ENCODE results near the gene ADAM8. TPM values are rescaled to one million over a fixed set of nuclear protein-coding genes. Genes with fewer than 3 reads are reported as not detected.

ADAM8 gene
- total RNA-seq, 6 donors from 2014 or later: 10.4 to 93.2 (median 32.9) TPM

DNA sequence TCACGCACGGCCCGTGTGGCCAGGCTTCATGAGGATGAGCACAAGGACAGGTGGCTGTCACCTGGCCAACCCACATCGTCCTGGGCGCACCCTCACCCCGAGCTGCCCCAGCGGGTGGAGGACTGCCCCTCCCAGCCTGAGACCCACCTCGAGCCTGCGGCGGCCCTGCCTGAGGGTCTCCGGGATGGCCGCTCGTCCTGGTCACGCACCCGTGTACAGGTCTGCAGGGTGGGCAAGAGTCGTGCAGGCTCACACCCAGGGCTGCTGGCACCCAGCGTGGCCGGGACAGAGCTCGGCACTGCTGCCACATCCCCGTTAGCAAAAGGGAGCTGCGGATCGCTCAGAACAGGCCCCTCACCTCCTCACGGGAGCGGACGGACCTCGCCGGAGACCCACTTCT is 61.1 kb downstream of the ADAM8 start:
- no peak for ATAC-seq (ENCODE audit: low FRiP score in 2 of 2)
- no peak overlapping the region for H3K4me3 ChIP-seq

DNA sequence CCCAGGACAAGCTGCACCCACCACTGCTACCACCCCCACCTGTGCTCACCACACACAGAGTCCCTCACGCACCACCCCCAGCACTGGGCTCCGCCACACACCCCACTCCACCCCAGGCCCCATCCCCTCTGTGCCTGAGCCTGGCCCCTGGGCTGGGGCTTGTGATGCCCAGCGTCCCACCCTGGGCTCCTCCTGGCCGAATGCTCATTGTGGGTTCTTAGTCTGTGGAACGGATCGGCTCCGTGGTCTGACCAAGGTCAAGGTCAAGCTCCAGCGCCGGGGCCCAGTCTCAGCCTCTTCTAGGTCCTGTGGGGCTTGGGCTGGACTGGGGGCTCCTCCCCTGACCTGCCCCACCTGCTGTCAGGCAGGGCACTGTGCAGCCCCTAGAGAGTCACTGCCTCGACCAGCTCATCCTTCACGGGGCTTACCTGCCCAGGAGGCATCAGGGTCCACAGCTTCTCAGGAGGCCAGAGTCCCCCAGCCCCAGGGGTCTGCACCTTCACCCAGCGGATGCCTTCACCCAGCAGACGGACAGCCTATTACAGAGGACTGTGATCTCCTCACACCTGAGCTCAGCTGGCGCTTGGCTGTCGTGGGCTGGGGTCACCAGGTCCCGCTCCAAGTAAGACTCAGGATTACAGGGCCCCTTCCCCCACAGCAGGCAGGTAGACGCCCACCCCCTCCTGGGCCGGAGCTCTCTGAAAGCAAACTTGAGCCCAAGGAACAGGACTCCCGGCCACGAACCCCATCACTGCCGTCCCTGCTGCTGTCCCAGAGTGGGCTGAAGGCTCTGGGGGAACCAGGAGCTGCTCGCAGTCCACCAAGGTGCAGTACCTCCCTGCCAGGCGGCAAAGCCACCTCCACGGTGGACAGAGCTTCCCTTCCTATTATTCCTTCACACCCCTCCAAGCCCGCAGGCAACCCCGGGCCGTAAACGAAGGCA is 61.9 kb downstream of the ADAM8 start:
- H3K4me3 ChIP-seq: no peak overlapping the region
- DNase-seq (peak in 1 of 2 donors; percentile 62), ATAC-seq (ENCODE audit: low FRiP score in 2 of 2) (no peak)
- no peaks in the 10 kb centered on the region for H3K36me3 ChIP-seq
- WGBS, 2 donors: 78 to 88% methylated on average over 11 to 20 of the region's 28 CpGs
- peaks cover 0 to under 1% (median 0%) of the 10 kb centered on the region in 4 donors for H3K4me1 ChIP-seq
- no peaks in the 10 kb centered on the region for H3K9me3 ChIP-seq
- H3K27me3 ChIP-seq: peaks cover 0 to under 1% (median 0%) of the 10 kb centered on the region in 4 donors
- no peak overlapping the region for H3K27ac ChIP-seq
- TF ChIP-seq POLR2A (IDR thresholded peaks at IDR 0.05) (no peak), EP300 (IDR thresholded peaks at IDR 0.05) (no peak), POLR2AphosphoS5 (IDR thresholded peaks at IDR 0.05) (no peak)
- TF ChIP-seq, protein P1, sequence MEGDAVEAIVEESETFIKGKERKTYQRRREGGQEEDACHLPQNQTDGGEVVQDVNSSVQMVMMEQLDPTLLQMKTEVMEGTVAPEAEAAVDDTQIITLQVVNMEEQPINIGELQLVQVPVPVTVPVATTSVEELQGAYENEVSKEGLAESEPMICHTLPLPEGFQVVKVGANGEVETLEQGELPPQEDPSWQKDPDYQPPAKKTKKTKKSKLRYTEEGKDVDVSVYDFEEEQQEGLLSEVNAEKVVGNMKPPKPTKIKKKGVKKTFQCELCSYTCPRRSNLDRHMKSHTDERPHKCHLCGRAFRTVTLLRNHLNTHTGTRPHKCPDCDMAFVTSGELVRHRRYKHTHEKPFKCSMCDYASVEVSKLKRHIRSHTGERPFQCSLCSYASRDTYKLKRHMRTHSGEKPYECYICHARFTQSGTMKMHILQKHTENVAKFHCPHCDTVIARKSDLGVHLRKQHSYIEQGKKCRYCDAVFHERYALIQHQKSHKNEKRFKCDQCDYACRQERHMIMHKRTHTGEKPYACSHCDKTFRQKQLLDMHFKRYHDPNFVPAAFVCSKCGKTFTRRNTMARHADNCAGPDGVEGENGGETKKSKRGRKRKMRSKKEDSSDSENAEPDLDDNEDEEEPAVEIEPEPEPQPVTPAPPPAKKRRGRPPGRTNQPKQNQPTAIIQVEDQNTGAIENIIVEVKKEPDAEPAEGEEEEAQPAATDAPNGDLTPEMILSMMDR (IDR thresholded peaks at IDR 0.05): no peak

More for the DNA sequence above, 61.1 kb downstream of the ADAM8 start:
- H3K27me3 ChIP-seq: peaks cover 0 to 4% (median 0%) of the 10 kb centered on the region in 4 donors
- H3K36me3 ChIP-seq: no peaks in the 10 kb centered on the region
- peaks cover 0 to 5% (median 0%) of the 10 kb centered on the region in 4 donors for H3K4me1 ChIP-seq
- H3K9me3 ChIP-seq: no peaks in the 10 kb centered on the region
- TF ChIP-seq EP300 (IDR thresholded peaks at IDR 0.05) (no peak), POLR2AphosphoS5 (IDR thresholded peaks at IDR 0.05) (no peak), POLR2A (IDR thresholded peaks at IDR 0.05) (no peak)
- TF ChIP-seq, protein P1 (IDR thresholded peaks at IDR 0.05): no peak
- no peak overlapping the region for H3K27ac ChIP-seq
- DNase-seq: peak in 1 of 2 donors; percentile 78
- 91 to 94% methylated on average over 15 to 26 of the region's 27 CpGs for WGBS, 2 donors

DNA sequence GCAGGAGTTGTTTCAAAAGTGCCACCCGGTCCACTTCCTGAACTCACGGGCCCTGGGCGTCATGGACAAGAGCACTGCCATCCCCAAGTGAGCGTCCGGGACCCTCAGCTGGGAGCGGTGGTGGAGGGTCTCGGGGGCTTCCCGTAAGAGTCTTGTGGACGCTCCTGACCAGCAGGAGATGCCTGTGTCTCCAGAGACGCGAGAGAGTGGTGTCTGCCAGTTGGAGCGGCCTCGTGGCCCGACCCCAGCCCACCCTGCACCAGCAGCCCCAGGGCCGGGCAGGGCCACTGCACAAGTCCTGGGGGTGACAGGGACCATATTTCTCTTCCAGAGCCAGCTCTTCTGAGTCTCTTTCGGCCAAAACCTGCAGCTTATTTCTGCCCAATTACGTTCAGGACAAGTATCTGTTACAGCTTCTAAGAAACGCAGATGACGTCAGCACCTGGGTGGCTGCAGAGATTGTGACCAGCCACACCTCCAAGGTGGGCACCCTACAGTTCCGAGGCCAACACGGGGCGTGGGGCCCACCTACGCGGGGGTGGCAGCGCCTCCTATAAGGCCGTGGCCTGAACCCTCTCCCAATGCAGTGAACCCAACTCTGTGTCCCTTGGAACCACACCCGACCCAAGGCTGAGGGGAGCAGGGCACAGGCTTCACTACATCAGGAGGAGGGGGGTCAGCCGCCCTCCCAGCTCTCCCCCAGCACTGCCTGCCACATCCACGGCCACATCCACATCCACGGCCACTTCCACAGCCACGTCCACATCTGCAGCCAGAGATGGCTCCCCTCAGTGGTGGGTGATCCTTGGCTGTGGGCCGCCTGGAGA is 62.8 kb downstream of the ADAM8 start:
- Histone ChIP-seq H3K4me1 (no peaks in the 10 kb centered on the region), H3K27me3 (no peaks in the 10 kb centered on the region), H3K9me3 (no peaks in the 10 kb centered on the region), H3K36me3 (no peaks in the 10 kb centered on the region), H3K27ac (no peak overlapping the region), H3K4me3 (no peak overlapping the region)
- peak in 1 of 2 donors; percentile 71 for DNase-seq
- 87 to 90% methylated on average over 15 to 32 of the region's 32 CpGs for whole genome bisulfite sequencing, 2 donors
- TF ChIP-seq, protein P1 (IDR thresholded peaks at IDR 0.05): no peak
- TF ChIP-seq POLR2AphosphoS5 (IDR thresholded peaks at IDR 0.05) (no peak), EP300 (IDR thresholded peaks at IDR 0.05) (no peak), POLR2A (IDR thresholded peaks at IDR 0.05) (no peak)
- ATAC-seq (ENCODE audit: low FRiP score in 2 of 2): no peak

DNA sequence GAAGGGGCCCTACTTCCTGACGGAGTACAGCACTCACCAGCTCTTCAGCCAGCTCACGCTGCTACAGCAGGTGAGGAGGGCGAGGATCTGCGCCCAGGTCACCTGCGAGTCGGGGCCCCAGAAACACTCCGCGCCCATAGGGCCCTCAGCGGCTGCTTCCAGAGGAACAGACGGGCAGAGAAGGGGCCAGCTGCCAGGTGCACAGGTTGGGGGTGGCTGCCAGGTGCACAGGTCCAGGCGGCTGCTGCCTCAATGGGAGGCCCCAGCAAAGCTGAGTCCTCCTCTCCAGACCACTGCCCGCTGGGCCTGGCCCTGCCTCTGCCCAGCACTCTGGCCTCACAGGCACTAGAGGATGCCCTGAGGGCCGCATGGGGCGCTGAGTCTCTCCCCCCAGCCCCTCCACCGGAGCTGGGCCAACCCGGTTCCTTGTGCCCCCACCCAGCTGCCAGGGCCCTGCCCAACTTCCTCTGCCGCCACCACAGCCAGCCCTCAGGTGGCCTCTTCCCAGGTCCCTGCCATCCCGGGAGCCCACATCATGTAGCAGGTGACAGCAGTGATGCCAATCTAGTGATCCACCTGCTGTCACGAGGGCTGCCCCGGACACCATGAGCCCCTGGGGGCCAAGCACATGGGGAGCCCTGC is 63.7 kb downstream of the ADAM8 start:
- ATAC-seq (ENCODE audit: low FRiP score in 2 of 2): no peak
- peak in 1 of 2 donors; percentile 67 for DNase-seq
- Histone ChIP-seq H3K4me3 (no peak overlapping the region), H3K27me3 (no peaks in the 10 kb centered on the region), H3K36me3 (no peaks in the 10 kb centered on the region), H3K4me1 (no peaks in the 10 kb centered on the region), H3K27ac (no peak overlapping the region), H3K9me3 (no peaks in the 10 kb centered on the region)
- TF ChIP-seq, protein P1 (IDR thresholded peaks at IDR 0.05): no peak
- TF ChIP-seq POLR2A (IDR thresholded peaks at IDR 0.05) (no peak), POLR2AphosphoS5 (IDR thresholded peaks at IDR 0.05) (no peak), EP300 (IDR thresholded peaks at IDR 0.05) (no peak)
- 60 to 83% methylated on average over 8 to 20 of the region's 20 CpGs for WGBS, 2 donors

Other genes starting within 250 kb of the ADAM8 start
- gene ADGRA1, start 188.9 kb downstream of the ADAM8 start, total RNA-seq: 1 to 10 TPM in 1 of 6 donors, under 1 TPM in 4, not detected in 1; 0.30 to 1.0 (median 0.39) TPM
- gene KNDC1, start 116.6 kb downstream of the ADAM8 start, total RNA-seq: 10 to 100 TPM in 4 of 6 donors, 1 to 10 TPM in 2; 7.1 to 30.3 (median 15.5) TPM
- gene UTF1, start 46.7 kb downstream of the ADAM8 start, total RNA-seq: under 1 TPM in 2 of 6 donors, not detected in 4; 0.26 to 0.37 TPM
- gene VENTX, start 39.0 kb downstream of the ADAM8 start, total RNA-seq: 10 to 100 TPM in 1 of 6 donors, 1 to 10 TPM in 5; 1.7 to 11.5 (median 4.4) TPM
- gene TUBGCP2, start 32.0 kb upstream of the ADAM8 start, total RNA-seq: 100 to 1,000 TPM in 1 of 6 donors, 10 to 100 TPM in 5; 41.7 to 106 (median 56.3) TPM
- 10 to 100 TPM; 12.6 to 44.2 (median 33.0) TPM for gene ZNF511, start 32.0 kb upstream of the ADAM8 start, total RNA-seq
- 1 to 10 TPM in 1 of 6 donors, not detected in 5; 7.4 TPM for gene CALY, start 60.0 kb upstream of the ADAM8 start, total RNA-seq
- not detected for gene PRAP1, start 70.5 kb upstream of the ADAM8 start, total RNA-seq
- gene FUOM, start 81.2 kb upstream of the ADAM8 start, total RNA-seq: 10 to 100 TPM; 15.4 to 37.5 (median 26.0) TPM
- 10 to 100 TPM; 32.5 to 69.6 (median 53.2) TPM for gene ECHS1, start 96.5 kb upstream of the ADAM8 start, total RNA-seq
- 10 to 100 TPM in 3 of 6 donors, 1 to 10 TPM in 3; 4.7 to 24.1 (median 10.3) TPM for gene PAOX, start 102.4 kb upstream of the ADAM8 start, total RNA-seq
- gene MTG1, start 117.3 kb upstream of the ADAM8 start, total RNA-seq: 100 to 1,000 TPM in 1 of 6 donors, 10 to 100 TPM in 5; 21.0 to 155 (median 40.8) TPM
- under 1 TPM in 1 of 6 donors, not detected in 5; 0.20 TPM for gene SPRN, start 147.8 kb upstream of the ADAM8 start, total RNA-seq
- gene SCART1, start 177.1 kb upstream of the ADAM8 start, total RNA-seq: 10 to 100 TPM in 2 of 6 donors, 1 to 10 TPM in 4; 1.1 to 31.4 (median 3.4) TPM